Cerebellar cortex (tissue), 1 donor: ENCODE results near the gene AOPEP.

Experiments used
- DNase-seq: peaks from one replicate; pipeline ENCODE4 v3.0.0-alpha.2; 2015; ENCODE audit warnings: low spot score

The AOPEP gene

GRCh38 chr9:94726495-94727191, at the start of gene AOPEP:
TSS of gene AOPEP (plus strand) at chr9:94726699. CDS start at chr9:94759784, 33,085 bp downstream.
- DNase-seq, result peak; percentile 93

- no peak for DNase-seq
Measured at GRCh38 chr9:94677929-94678328, 48.6 kb upstream of the AOPEP start.

GRCh38 chr9:94679587-94679986, 46.9 kb upstream of the AOPEP start:
- DNase-seq, result no peak

- no peak for DNase-seq
Measured at GRCh38 chr9:94680020-94680419, 46.5 kb upstream of the AOPEP start.

GRCh38 chr9:94680621-94681020, 45.9 kb upstream of the AOPEP start:
- no peak for DNase-seq

GRCh38 chr9:94681508-94681907, 45.0 kb upstream of the AOPEP start:
- DNase-seq, result peak; percentile 84

- DNase-seq, result no peak
Measured at GRCh38 chr9:94685359-94685758, 41.1 kb upstream of the AOPEP start.

GRCh38 chr9:94687451-94687850, 39.0 kb upstream of the AOPEP start:
- DNase-seq, result no peak

- DNase-seq, result no peak
Measured at GRCh38 chr9:94690344-94690743, 36.2 kb upstream of the AOPEP start.

GRCh38 chr9:94692601-94693000, 33.9 kb upstream of the AOPEP start:
- peak; percentile 33 for DNase-seq

GRCh38 chr9:94693485-94694204, 32.9 kb upstream of the AOPEP start:
- no peak for DNase-seq

- no peak for DNase-seq
Measured at GRCh38 chr9:94696545-94696944, 30.0 kb upstream of the AOPEP start.

GRCh38 chr9:94697972-94698581, 28.4 kb upstream of the AOPEP start:
- no peak for DNase-seq

GRCh38 chr9:94699715-94700373, 26.7 kb upstream of the AOPEP start:
- DNase-seq, result no peak

GRCh38 chr9:94700445-94700844, 26.1 kb upstream of the AOPEP start:
- DNase-seq, result no peak

GRCh38 chr9:94703488-94704140, 22.9 kb upstream of the AOPEP start:
- no peak for DNase-seq

- no peak for DNase-seq
Measured at GRCh38 chr9:94705162-94705702, 21.3 kb upstream of the AOPEP start.

GRCh38 chr9:94706922-94707321, 19.6 kb upstream of the AOPEP start:
- no peak for DNase-seq

- DNase-seq, result no peak
Measured at GRCh38 chr9:94713436-94714215, 12.9 kb upstream of the AOPEP start.

GRCh38 chr9:94714494-94714893, 12.0 kb upstream of the AOPEP start:
- no peak for DNase-seq

GRCh38 chr9:94717761-94718160, 8.7 kb upstream of the AOPEP start:
- no peak for DNase-seq
